GM21723 (cell line): Measurements from ENCODE around the gene B3GNT7.
"Not testable (repeated sequence)": the region's sequence is repeated elsewhere in the genome, so short reads cannot be mapped to it uniquely, and the experiment has no call there.

Experiments
- ATAC-seq: cut with Tn5 transposase; IDR thresholded peaks from one replicate; pipeline ENCODE4 v1.9.1; 2021; ENCODE audit warnings: mild to moderate bottlenecking, moderate library complexity; ENCODE audit not compliant: unreplicated experiment

B3GNT7 gene

DNA sequence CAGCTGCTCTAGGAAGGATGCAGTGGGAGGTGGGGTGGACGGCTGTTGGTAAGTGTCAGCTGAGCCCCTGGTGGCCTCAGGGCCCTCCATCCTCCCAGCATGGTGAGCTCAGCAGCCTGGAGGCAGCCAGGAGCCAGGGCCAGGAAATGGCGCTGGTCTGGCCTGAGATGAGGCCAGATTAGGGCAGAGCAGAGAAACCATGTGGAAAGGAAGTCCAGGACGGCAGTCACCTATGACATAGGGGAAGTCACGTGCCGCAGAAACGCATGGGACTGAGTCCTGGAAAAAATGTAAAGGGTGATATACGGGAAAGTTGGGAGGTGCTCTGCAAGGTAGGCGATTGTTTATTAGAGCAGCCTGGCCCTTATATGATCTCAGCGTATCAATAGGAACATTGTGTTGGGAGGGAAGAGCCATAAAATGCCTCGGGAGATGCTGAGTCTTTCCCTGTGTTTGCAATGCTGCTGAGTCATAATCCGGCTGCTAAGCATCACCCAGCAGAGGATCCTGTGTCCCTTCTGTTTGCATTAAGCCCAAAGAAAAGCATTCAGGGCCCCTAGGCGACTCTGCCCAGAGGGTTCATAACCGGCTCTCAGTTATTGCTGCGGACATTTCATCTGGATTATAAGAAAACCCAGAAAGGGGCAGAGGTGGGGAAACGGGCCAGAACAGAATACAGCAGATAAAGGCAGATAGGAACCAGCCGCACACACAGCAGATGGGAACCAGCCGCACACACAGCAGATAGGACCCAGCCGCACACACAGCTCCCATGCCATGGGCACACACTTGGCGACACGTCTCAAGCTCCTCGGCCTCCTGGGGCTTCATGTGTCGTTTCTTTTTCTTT is 30.3 kb upstream of the B3GNT7 start:
- ATAC-seq, result no peak

DNA sequence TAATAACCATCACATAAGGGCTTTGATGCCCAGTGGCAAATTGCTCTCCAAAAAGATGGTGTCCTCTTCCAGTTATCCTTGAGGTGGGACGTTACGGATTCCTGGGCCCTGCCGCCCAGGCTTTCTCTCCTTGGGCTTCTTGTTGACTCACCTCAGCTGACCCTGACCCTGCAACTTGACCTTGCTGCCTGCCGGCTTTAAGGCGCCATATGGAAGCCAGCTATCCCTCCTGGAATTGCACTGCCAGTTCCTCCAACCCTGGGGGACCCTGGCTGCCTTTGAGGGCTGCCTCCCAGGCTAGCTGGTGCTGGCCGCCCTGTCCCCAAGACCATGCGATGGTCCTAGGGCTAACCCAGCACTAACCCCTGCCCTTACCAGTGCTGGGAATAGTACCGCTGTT is 28.3 kb upstream of the B3GNT7 start:
- ATAC-seq, result no peak

DNA sequence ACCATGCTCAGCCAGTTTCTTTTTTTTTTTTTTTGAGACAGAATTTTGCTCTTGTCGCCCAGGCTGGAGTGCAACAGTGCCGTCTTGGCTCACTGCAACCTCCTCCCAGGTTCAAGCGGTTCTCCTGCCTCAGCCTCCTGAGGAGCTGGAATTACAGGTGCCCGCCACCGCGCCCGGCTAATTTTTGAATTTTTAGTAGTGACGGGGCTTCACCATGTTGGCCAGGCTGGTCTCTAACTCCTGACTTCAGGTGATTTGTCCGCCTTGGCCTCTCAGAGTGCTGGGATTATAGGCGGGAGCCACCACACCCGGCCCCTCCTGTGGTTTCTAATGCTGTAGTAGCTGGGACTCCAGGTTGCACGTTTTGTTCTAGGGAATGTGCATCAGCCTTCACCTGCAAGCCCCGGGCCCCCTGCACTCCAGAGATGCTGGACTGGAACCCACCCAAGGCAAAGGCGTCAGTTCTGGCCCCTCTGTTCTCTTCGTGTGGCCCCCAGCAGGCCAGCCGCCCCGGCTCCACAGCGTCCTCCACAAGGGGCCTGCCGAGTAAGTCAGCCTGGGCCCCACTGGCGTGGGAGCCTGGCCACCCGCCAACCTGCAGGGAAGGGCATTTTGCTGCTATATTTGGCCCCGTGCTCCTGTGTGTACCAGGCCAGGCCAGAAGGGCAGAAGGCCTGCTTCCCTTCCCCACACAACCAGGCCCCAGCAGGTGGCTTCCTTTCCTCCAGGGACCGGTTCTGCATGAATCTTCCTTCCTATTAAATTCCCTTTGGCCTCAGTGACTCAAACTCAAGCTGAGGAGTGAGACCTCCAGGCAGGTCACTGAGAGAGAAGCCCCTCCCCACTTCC is 25.7 kb upstream of the B3GNT7 start:
- ATAC-seq, result no peak

DNA sequence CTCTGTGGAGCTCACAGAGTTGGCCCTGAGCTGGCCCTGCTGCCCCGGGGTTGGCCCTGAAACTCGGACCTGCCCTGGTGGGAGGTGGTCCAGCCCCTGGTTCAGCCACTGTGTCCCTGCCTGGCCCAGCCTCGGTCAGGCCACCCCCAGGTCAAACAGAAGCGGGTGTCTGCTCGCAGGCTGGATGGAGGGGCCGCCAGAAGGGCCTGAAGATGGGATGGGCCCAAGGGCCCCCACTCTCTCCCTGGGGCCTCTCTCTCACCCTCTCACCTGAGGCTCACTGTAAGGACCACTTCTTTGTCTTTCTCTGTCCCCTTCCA is 25.1 kb upstream of the B3GNT7 start:
- ATAC-seq, result no peak

DNA sequence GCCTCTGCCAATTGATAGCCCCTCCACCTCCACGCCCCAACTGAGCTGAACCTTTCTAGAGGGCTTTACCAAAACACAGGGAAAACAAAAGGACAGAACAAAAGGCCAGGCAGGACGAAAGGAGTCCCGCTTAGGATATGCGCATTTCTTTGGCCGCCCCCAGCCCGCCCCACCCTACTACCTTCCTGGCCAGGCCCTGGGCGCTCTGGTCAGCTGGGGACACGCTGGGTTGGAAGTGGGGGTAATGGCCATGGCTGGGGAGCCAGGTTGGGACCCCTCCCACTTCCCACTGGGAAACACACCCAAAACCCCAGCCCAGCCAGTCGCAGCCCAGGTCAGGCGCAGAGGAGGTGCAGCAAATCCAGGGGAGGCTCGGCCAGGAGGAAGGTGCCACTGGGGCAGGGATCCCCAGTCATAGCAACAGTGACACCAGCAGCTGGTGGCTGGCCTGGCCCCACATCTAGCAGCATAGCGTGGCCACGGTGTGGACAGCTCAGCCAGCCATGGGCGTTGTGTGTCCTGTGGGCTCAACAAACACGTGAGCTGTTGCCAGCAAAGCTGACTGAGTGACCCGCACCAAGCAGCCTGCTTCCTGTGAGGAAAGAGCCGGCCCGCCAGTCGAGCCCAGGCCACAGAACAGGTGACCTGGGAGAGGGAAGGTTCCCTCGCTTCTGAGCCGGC is 24.6 kb upstream of the B3GNT7 start:
- ATAC-seq, result no peak

DNA sequence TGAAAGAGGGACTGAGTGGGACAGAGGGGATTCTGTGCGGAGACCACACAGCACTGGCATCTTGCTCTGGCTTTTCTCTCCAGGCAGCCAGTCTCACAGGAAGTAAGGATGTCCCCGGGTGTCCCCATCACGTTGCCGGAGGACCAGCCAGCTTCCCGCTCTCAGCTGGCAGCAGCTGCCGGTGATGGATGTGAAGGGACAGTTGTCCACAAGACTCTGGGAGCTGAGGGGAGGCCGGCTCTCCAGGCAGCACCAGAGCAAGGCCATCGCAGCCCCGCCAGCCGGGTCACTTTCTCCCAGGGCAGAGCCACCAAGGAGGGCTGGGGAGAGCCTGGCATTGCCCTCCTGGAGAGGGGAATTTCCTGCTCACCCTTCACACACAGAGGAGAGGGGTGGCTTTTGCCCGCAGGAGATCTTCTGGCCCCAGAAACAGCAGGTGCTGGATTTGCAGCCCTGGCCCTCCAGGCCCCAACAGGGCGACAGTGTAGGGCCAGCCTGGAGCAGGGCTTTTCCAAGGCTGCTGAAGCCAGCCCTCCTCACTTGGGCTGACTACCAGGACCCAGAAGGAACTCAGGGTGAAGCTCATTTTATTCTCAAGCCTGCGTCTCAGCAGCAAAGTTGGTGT is 24.0 kb upstream of the B3GNT7 start:
- no peak for ATAC-seq

DNA sequence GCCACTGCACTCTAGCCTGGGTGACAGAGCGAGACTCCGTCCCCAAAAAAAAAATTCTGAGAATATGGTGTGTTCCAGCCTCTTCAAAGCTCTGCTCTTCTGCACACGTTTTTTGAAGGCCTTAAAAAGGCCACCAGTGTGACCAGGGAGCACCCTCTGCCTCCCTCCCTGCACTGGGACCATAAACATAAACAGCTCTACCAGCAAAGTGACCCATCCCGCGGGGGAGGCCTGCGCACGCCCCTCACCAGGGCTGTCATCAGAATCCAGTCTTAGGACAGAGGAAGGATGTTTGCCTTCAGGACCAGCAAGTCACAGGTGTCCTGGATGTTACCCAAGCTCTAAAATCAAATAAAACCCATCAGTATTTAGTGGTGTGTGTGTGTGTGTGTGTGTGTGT is 23.2 kb upstream of the B3GNT7 start:
- ATAC-seq, result no peak

DNA sequence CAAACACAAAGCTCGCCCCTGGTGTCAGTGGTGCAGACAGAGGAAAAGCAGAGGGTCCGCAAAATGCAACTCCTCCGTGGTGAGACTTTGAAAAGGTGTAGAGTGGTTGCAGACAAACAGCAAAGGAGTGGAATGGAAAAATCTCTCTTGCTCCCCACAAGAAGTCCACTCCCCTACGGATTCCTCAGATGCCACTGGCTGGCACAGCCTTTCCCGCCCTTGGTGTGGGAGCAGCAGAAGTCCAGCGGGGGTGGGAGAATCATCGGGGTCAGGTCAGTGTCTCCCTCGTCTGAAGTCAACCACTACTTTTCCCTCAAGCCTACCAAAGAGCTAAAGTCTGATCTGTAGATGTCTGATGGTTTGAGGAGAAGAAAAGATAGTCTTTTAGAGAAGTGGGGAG is 22.3 kb upstream of the B3GNT7 start:
- ATAC-seq, result no peak

DNA sequence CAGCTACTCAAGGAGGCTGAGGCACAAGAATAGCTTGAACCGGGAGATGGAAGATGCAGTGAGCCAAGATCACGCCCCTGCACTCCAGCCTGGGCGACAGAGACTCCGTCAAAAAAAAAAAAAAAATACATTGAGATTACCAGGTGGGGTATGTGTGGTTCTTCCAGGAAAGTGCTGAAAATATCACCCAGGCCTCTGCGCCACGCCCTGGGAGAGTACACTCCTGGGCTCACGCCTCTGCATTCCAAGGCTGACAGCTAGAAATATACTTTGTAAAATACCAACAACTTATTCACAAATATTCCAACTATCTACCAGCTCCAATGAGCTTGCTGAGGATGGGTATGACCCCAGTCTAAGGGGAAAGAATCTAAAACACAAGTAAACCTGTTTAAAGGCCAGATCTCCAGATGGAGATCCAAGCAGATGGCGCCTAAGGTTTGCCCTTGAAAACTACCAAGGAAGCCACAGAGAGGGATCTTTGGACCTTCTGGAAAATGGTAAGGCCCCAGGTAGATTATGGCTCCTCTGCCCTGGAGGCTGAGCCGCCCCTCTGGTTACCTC is 21.6 kb upstream of the B3GNT7 start:
- ATAC-seq, result no peak

DNA sequence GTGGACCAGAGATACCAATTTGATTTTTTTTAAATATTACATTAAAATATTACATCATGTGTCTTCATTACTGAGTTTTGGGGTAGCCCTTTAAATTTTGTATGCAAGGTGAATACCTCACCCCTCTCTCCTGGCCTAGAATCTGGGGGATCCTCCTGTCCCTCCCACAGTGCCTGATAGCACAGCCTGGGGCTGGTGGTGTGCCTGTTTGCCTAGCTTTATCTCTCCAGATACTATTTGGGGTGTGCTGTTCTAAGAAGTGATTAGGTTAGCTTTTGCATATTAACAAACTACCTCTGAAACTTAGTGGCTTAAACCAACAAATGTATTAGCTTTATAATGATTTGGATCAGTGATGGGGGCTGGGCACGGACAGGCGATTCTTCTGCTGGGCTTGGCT is 20.7 kb upstream of the B3GNT7 start:
- ATAC-seq, result no peak

DNA sequence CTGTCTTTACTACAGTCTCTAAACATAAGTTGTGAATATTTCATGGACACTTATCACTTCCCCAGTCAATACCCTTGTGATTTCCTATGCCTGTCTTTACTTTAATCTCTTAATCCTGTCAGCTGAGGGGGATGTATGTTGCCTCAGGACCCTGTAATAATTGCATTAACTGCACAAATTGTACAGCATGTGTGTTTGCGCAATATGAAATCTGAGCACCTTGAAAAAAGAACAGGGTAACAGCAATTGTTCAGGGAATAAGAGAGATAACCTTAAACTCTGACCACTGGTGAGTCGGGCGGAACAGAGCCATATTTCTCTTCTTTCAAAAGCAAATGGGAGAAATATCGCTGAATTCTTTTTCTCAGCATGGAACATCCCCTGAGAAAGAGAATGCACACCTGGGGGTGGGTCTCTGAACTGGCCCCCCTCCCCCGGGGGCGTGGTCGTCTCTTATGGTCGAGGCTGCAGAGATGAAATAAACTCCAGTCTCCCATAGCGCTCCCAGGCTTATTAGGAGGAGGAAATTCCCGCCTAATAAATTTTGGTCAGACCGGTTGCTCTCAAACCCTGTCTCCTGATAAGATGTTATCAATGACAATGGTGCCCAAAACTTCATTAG is 19.4 kb upstream of the B3GNT7 start:
- ATAC-seq, result not testable (repeated sequence)

DNA sequence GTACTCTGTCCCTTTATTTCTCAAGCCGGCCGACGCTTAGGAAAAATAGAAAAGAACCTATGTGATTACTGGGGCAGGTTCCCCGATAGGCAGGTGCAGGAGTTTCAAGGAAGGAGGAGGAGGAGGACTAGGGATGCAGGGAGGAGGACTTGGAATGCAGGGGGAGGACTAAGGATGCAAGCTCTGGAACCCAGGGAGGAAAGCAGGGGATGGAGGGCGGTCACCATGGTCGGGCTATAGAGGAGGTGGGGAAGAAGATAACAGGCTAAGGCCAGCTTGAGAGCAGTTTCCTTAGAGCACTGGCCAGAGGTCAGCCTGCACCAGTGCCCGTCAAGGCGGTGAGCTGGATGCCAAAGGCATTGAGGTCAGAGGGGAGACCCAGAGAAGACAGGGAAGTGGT is 18.7 kb upstream of the B3GNT7 start:
- no peak for ATAC-seq

DNA sequence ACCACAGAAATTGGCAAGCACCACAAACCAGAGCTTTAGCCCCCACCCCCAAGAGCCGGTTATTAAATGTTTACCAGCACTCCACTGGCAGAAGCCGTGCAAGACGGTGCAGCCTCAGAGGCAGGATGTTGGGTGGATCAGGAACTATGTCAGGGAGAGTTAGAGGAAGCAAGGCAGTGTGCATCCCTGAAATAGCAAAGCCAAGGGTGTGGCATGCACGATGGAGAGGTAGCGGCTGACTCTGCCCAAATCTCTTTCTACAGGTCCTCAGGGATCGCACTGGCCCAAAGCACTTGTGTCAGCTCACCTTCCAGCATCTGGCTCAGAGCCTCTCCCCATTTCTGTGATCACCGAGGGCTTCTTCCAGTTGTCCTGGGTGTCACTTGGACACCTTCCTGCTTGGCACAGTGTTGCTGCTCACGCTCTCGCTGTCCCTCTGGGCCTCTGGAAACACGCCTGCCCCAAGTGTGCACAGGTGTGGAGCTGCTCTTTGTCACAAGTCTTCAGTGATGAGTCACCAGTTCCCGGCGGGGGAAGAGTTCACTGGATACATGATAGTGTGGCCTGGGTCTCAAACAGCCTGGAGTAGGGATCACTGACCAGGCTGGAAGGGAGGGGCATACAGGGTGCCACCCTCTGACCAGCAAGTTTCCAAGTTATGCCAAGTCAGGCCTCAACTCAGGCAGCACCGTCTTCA is 17.3 kb upstream of the B3GNT7 start:
- no peak for ATAC-seq

DNA sequence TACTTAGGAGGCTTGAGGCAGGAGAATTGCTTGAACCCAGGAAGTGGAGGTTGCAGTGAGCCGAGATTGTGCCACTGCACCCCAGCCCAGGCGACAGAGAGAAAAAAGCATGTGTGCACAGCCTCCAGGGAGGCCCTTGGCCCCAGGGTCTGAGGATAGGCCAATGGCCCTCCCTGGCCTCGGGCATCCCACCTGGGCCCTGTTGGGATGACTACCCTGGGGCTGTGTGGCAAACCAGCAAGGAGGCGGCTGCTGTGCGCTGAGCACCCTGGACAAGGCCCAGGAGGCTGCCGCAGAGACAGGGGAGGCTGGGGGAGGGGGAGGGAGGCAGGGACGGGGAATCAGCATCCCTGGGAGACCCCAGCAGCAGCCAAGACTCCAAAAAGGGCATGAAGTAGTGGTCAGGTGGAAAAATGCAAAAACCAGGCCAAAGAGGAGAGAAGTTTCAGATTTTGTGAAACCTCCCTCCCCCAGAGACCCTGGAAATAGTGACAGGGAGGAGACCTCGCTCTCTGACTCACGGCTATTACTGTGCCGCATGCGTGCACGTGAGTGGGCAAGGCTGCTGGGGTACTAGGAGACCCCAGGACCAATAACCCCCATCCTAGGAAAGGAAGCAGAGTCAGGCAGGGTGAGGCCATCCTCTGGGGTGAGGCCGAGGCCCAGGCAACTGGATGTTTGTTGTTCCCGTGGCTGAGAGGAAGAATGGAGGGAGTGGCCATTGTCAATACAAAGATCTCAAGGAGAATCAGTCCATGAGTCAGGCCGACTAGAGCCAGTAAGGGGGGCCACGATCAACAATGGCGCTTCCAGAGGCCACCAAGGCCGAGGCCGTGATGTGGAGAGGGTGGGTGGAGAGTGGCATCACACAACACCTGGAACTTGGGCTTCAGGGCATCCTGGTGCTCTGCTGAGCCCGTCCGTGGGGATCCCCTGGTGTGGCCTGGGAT is 16.0 kb upstream of the B3GNT7 start:
- no peak for ATAC-seq

DNA sequence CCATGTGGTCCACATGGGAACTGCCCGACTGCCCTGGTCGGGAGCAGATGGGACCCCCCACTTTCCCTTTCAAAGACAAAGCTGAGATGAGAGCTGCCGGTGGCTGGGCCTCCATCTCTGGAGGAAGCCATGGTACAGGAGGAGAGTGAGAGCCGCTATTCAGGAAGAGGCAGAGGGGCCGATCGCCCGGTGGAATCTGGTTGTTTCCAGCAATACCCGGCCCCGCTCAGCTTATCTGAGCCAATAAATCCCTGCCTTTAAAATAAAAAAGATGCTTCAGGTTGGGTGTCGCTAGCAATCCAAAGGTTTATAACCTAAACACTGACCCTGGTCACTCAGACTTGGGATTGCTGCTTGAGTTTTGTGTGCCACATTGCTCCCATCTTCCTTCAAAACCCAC is 15.2 kb upstream of the B3GNT7 start:
- ATAC-seq, result no peak

DNA sequence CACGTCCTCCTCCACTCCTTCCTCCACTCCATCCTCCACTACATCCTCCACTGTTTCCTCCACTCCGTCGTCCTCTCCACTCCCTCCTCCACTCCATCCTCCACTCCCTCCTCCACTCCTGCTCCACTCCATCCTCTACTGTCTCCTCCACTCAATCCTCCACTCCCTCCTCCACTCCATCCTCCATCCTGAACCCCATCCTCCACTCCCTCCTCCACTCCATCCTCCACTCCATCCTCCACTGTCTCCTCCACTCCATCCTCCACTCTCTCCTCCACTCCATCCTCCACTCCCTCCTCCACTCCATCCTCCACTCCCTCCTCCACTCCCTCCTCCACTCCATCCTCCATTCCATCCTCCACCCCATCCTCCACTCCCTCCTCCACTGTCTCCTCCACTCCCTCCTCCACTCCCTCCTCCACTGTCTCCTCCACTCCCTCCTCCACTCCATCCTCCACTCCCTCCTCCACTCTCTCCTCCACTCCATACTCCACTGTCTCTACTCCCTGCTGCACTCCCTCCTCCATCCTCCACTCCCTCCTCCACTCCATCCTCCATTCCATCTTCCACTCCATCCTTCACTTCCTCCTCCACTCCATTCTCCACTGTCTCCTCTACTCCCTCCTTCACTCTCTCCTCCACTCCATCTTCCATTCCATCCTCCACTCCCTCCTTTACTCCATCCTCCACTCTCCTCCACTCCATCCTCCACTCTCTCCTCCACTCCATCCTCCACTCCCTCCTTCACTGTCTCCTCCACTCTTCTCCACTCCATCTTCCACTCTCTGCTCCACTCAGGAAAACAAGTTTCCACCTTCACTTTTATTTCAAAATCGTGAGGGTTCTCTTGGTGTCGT is 14.3 kb upstream of the B3GNT7 start:
- ATAC-seq, result no peak

DNA sequence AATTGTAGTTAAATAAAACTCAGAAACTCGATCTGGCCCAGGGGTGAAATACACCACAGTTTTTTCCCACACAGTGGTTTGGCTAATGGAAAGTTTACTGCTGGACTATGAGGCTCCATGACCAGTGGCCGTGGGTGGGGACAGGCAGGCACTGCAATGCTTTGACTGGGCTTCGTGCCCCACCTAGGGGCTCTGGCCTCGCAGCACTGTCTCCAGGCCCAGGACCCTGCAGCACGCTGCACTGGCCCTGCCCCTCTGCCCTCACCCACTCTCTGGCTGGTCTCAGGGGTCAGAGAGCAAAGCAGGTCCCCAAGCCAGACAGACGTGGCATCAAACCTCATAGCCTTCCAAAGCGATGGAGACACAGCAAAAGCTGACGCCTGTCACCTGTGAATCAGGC is 13.4 kb upstream of the B3GNT7 start:
- no peak for ATAC-seq
